HS-5 (cell line): Measurements from ENCODE around the gene VKORC1.
A peak's percentile ranks its signal among the peaks of the same experiment; 100 is the strongest.

Experiments
- DNase-seq: peaks from one replicate; pipeline ENCODE4 v3.0.0-alpha.2; 2012; ENCODE audit warnings: low read depth

Gene VKORC1

DNA sequence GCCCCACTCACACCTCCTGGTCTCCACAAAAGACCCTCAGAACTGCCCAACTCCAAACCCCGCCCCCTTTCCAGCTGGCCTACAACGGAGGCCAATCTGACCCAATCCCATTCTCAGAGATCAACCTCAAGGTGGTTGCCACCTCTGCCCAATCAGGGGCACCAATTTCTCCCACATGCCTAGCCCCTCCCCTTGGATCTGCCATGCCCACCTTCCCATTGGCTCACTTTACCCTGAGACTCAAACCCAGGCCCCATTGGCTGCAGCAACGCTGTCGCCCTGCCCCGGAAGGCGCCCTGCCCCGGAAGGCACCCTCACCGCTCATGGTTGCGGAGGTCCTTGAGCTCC, 31.1 kb downstream of the VKORC1 start:
- no peak for DNase-seq

DNA sequence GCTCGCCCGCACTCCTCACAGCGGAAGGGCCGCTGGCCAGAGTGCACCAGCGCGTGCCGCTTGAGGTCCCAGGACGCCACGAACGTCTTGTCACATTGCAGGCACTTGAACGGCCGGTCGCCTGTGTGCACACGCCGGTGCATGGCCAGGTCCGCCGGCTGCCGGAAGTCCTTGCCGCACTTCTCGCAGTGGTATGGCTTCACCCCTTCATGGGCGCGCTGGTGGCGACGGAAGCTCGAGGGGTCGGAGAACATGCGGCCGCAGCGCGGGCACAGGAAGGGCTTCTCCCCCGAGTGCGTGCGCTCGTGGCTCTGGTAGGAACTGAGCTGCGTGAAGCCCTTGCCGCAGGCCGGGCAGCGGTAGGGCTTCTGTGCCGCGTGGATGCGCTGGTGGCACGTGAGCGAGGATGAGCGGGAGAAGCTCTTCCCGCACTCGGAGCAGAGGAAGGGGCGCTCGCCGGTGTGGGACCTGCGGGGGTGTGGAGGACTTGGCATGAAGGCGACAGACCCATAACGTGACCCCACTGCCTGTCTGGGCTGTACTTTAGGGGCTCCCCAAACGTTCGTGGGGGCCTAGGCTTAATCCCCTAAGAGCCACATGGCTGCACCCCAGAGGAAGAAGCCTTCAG, 32.7 kb downstream of the VKORC1 start:
- DNase-seq, result no peak

DNA sequence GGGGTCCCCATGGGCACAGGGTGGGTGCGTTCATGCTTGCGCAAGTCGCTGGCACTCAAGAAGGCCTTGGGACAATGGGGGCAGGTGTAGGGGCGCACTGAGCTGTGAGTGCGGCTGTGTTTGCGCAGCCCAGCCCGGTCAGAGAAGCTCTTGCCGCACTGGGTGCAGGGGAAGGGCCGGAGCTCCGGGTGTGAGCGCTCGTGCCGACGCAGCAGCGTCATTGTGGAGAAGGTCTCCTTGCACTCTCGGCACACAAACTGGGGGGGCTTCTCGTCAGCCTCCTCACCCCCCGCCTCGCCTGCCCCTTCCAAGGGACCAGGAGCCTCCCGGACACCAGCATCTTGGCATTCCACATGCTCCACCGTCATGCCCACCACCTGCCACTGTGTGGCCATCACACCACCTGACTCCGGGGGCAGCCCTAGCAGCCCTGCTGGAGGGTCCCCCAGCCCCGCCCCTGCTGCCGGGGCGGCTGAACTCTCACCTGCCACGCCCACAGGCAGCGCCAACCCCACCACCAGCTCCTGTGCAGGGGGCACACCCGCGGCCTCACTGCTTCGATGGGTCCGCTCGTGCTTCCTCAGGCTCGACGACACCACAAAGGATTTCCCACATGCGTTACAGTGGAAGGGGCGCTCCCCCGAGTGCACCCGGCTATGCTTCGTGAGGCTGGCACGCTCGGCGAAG, 33.3 kb downstream of the VKORC1 start:
- no peak for DNase-seq

DNA sequence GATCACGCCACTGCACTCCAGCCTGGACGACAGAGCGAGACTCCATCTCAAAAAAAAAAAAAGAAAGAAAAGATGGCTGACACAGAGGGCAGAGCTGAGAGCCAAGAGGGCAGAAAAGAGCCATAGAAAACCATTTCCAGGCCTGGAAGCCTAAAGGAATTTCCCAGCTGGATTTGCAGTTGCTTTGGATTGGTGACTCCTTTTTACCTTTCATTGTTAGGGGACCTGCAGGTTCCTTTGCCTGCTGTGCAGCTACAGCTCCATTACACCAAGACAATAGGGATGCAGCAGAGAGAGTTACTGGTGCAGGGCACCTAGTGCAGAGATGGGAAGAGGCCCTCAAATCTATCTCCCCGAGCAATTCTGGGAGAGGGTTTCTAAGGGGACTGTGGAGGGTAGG, 39.0 kb downstream of the VKORC1 start:
- DNase-seq, result no peak

DNA sequence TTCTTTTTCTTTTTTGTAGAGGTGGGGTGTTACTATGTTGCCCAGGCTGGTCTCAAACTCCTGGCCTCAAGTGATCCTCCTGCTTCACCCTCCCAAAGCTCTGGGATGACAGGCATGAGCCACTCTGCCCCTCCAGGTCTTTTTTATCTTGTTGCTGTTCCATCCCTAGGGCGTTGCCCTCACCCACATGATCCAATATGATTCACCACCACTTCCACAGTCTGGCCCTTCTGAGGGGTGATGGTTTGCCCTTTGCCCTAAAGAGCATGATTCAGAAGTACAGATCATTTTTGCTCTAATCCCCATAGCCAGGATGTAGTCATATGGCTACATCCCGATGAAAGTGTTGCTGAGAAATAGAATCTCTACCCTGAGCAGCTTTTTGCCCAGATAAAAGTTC, 42.5 kb downstream of the VKORC1 start:
- peak; percentile 96 for DNase-seq

DNA sequence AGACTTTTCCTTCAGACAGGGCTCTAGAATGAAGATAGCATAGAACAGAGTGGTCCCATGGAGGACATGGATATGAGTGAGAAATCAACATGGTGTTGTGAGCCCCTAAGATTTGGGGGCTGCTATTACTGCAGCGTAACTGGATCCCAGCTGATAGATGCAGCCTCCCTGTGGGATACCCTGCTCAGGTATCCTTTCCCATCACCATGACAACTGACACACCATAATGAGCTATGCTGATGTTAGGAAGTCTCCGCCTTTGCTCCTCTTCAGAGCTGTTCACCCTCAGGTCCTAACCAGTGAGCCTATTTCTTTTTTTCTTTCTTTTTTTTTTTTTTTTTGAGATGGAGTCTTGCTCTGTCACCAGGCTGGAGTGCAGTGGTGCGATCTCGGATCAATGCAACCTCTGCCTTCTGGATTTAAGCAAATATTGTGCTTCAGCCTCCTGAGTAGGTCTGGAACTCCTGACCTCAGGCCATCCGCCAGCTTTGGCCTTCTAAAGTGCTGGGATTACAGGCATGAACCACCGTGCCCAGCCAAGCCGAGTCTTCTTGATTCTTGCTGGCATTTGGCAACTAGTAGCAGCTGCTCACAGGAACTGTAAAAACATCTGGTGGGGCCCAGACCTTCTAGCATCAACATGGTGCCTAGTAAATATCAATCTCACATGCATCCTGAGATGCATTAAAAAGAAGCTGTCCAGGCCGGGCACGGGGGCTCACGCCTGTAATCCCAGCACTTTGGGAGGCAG, 44.1 kb downstream of the VKORC1 start:
- no peak for DNase-seq

DNA sequence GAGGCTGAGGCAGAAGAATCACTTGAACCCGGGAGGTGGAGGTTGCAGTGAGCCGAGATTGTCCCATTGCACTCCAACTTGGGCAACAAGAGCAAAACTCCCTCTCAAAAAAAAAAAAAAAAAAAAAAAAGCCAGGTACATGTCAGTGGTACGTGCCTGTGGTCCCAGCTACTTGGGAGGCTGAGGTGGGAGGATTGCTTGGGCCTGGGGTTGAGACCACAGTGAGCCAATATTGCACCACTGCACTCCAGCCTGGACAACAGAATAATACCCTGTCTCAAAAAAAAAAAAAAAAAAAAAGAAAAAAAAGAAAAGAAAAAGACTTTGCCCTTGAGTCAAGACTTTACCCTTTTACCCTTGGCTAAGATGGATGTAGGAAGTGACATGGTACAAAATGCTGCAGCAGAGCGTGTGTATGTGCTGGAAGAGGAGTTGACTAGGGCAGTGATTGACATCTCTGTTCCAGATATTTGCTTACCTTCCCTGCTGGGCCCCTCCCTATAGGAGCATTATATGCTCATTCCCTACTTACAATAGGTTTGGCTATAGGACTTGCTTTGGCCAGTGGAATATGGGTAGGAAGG, 50.6 kb downstream of the VKORC1 start:
- no peak for DNase-seq

DNA sequence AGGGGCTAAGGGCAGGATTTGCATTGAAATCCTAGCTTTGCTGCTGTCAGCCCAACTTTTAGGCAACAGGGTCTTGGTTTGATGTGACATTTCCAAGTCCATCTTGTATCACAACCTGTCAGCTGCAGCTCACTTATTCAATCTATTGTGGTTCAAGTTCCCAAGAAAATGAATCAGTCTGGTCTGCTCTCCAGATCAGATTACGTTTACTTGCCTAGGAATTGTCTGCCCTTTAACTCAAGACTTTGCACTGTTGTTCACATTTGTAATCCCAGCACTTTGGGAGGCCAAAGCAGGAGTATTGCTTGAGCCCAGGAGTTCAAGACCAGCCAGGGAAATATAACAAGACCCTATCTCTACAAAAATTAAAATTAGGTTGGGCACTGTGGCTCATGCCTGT, 51.2 kb downstream of the VKORC1 start:
- no peak for DNase-seq

DNA sequence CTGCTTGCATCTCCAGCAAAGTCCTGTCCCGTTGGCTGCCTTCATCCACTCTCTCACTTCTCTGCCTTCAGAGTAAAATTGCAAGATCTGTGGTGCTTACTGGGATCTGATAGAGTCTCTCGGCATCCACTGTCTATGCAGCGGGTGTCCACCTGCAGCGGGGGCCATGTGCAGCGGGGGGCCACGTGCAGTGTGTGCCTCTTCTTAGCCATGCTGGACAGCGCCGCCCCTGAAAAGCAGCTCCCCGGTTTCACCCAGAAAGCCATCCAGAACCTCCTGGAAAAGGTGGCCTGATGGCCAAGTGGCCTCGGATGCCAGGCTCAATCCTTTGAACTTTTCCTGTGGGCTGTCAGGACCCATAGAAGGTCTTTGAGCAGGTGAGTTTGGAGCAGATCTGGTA, 51.7 kb downstream of the VKORC1 start:
- no peak for DNase-seq
